Measurements from ENCODE around the gene ALK.

Gene ALK

DNA sequence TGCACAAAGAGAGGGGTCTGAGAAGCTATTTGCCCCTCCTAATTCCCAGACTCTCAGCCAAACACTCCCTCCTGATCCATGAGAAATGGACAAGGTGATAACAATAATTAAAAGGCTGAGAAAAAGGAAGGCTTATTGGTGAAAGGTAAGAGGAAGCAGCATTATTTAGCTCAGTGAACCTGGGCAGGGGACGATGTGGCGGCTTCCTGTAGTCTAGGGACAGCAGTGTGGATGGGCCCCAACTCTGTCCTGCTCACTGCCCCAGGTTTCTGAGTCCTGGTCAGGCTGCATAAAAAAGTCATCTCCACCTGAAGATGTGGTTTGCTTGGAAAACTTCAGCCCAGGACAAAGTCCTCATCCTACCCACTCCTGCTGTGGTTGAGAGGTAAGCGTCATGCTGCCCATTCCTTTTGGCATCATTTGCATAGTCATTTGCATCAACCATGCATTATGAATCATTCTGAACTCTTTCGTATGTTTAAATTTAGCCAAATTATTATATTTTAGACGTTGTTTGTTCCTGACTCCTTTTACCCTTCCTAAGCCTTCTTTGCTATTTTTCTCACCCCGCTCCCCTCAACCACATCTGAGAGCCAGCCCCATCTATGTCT lies 679.3 kb downstream of the ALK start:
- H3K36me3 ChIP-seq (ENCODE audit: control insufficient read depth, insufficient read depth, low read length), result no peaks in the 10 kb centered on the region
- WGBS, 2 experiments, result 96 to 97% methylated on average over 5 to 6 of the region's 6 CpGs
- H3K27ac ChIP-seq (ENCODE audit: insufficient read depth, low read depth, low read length, poor library complexity, severe bottlenecking), result no peak overlapping the region
- H3K27me3 ChIP-seq (ENCODE audit: control insufficient read depth, insufficient read depth, low read length, poor library complexity, severe bottlenecking), result no peaks in the 10 kb centered on the region
- no peak overlapping the region for H3K4me3 ChIP-seq (ENCODE audit: insufficient read depth, low read depth, low read length)
- no peaks in the 10 kb centered on the region for H3K9me3 ChIP-seq (ENCODE audit: control insufficient read depth, low read length)
- H3K4me1 ChIP-seq (ENCODE audit: control insufficient read depth, insufficient read depth, low read length), result no peaks in the 10 kb centered on the region

DNA sequence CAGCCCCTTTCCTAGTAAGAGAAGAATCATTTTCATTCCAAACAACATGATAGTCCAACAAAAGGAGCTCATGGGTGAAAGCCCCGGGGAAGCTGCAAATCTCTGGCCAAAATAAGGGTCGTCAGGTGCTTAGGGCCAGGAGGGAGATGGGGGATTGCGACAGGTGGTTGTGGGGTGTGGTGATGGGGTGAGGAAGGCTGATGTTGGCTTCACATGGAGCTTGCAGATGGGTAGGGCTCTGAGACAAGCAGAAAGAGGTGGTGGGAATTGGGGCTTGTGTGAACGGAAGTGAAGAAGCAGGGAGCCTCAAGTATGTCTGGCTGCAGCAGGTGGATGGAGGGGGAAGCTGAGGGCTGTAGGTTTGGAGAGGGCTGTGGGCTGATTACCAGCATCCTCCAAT lies 680.0 kb downstream of the ALK start:
- H3K36me3 ChIP-seq (ENCODE audit: control insufficient read depth, insufficient read depth, low read length), result no peaks in the 10 kb centered on the region
- no peaks in the 10 kb centered on the region for H3K27me3 ChIP-seq (ENCODE audit: control insufficient read depth, insufficient read depth, low read length, poor library complexity, severe bottlenecking)
- no peak overlapping the region for H3K4me3 ChIP-seq (ENCODE audit: insufficient read depth, low read depth, low read length)
- no peaks in the 10 kb centered on the region for H3K9me3 ChIP-seq (ENCODE audit: control insufficient read depth, low read length)
- 93 to 94% methylated on average over 4 of the region's 4 CpGs for WGBS, 2 experiments
- no peaks in the 10 kb centered on the region for H3K4me1 ChIP-seq (ENCODE audit: control insufficient read depth, insufficient read depth, low read length)
- no peak overlapping the region for H3K27ac ChIP-seq (ENCODE audit: insufficient read depth, low read depth, low read length, poor library complexity, severe bottlenecking)

DNA sequence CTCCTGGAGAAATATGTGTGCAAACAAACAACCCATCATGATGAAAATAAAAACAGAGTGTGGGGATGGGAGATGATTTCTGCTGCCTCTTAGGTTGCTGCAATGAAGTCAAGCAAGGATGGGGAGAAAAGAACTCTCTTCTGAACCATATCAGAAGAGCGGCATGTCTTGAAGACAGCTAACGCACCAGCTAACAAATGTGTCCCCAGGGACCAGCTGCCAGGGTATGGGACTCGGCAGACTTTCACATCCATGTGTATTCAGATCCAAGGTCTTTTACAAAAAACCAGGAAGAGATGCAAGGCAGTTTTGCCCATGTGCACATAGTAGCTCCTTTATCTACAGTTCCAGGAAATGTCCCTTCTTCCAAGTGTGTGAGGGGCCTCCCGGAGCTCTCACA lies 680.8 kb downstream of the ALK start:
- Histone ChIP-seq H3K4me1 (ENCODE audit: control insufficient read depth, insufficient read depth, low read length) (no peaks in the 10 kb centered on the region), H3K4me3 (ENCODE audit: insufficient read depth, low read depth, low read length) (no peak overlapping the region), H3K27ac (ENCODE audit: insufficient read depth, low read depth, low read length, poor library complexity, severe bottlenecking) (no peak overlapping the region), H3K9me3 (ENCODE audit: control insufficient read depth, low read length) (no peaks in the 10 kb centered on the region), H3K36me3 (ENCODE audit: control insufficient read depth, insufficient read depth, low read length) (no peaks in the 10 kb centered on the region), H3K27me3 (ENCODE audit: control insufficient read depth, insufficient read depth, low read length, poor library complexity, severe bottlenecking) (no peaks in the 10 kb centered on the region)
- WGBS, 2 experiments, result 93 to 98% methylated on average over 4 of the region's 4 CpGs

DNA sequence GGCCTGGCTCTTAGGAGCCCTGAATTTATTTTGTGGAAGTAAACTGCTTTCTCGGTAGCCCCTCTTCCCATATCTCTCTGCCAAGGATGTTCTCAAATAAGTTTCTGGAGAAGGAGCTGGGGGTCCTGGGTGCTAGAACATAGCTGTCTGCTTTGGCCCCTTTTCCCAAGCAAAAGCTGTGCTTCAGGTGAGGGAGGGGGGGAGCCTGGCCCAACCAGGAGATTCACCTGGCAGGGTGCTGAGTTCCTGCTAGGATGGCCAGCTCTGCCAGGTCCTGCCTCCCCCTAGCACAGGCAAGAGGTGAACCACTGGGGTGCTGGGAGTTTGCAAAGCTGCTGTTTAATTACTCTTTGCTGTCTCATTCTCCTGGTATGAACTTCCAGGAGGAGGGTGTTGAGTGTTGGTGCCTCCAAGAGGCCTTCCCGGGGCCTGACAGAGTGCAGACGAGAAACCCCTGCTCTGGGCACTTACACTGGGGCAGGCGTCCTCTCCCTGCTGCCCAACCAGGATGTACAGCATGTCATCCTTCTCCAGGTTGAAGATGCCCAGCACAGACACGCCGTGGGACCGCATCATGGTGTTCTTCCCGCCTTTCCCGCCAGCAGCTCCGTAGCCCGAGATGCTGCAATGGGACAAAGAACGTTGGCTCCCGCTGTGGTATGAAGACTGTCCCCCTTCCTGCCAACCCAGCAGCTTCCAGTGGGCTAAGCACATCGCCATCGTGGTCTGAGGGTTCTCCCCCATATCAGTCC lies 682.0 kb downstream of the ALK start:
- Histone ChIP-seq H3K4me1 (ENCODE audit: control insufficient read depth, insufficient read depth, low read length) (no peaks in the 10 kb centered on the region), H3K36me3 (ENCODE audit: control insufficient read depth, insufficient read depth, low read length) (no peaks in the 10 kb centered on the region), H3K4me3 (ENCODE audit: insufficient read depth, low read depth, low read length) (no peak overlapping the region), H3K27ac (ENCODE audit: insufficient read depth, low read depth, low read length, poor library complexity, severe bottlenecking) (no peak overlapping the region), H3K9me3 (ENCODE audit: control insufficient read depth, low read length) (no peaks in the 10 kb centered on the region), H3K27me3 (ENCODE audit: control insufficient read depth, insufficient read depth, low read length, poor library complexity, severe bottlenecking) (no peaks in the 10 kb centered on the region)
- 91 to 92% methylated on average over 15 of the region's 15 CpGs for WGBS, 2 experiments

DNA sequence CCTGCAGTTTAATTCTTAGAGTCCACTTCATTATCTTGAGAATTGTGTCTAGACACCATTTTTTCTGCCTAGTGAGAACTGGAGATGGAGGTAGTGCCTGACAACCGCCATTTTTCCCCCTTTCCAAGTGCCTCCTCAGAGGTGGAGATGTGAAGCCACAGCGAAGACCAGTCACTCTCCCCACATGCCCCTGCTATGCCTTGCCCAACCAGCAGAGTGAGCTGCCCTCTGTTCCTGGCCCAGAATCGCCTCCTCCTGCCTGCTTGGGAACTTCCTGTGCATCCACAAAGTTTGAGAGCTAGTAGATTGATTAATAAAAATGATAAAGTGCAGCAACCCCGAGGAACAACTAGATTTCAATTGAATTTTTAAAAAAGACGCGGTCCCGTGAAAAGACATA lies 682.9 kb downstream of the ALK start:
- Histone ChIP-seq H3K36me3 (ENCODE audit: control insufficient read depth, insufficient read depth, low read length) (no peaks in the 10 kb centered on the region), H3K27me3 (ENCODE audit: control insufficient read depth, insufficient read depth, low read length, poor library complexity, severe bottlenecking) (no peaks in the 10 kb centered on the region), H3K4me1 (ENCODE audit: control insufficient read depth, insufficient read depth, low read length) (no peaks in the 10 kb centered on the region), H3K27ac (ENCODE audit: insufficient read depth, low read depth, low read length, poor library complexity, severe bottlenecking) (no peak overlapping the region), H3K9me3 (ENCODE audit: control insufficient read depth, low read length) (no peaks in the 10 kb centered on the region), H3K4me3 (ENCODE audit: insufficient read depth, low read depth, low read length) (no peak overlapping the region)
- 73 to 76% methylated on average over 7 of the region's 7 CpGs for WGBS, 2 experiments

DNA sequence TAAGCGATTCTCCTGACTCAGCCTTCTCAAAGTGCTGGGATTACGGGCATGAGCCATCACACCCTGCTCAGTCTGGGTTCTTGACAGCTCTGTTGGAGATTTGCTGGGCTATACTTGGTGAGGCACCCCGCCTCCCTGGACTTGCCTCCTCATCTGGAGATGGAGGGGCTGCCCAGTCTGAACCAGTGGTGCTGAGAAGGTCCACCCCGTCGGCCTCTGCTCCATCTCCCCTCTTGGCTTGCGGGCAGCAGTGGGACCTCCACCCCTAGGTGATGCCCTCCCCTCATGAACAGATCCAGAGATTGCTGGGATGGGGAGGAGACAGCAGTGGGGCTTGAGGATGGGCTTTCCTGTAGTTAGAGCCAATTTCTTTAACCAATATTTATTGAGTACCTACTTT lies 685.3 kb downstream of the ALK start:
- WGBS, 2 experiments, result 94 to 95% methylated on average over 6 of the region's 6 CpGs
- no peak overlapping the region for H3K27ac ChIP-seq (ENCODE audit: insufficient read depth, low read depth, low read length, poor library complexity, severe bottlenecking)
- H3K27me3 ChIP-seq (ENCODE audit: control insufficient read depth, insufficient read depth, low read length, poor library complexity, severe bottlenecking), result no peaks in the 10 kb centered on the region
- H3K4me1 ChIP-seq (ENCODE audit: control insufficient read depth, insufficient read depth, low read length), result no peaks in the 10 kb centered on the region
- H3K4me3 ChIP-seq (ENCODE audit: insufficient read depth, low read depth, low read length), result no peak overlapping the region
- no peaks in the 10 kb centered on the region for H3K9me3 ChIP-seq (ENCODE audit: control insufficient read depth, low read length)
- H3K36me3 ChIP-seq (ENCODE audit: control insufficient read depth, insufficient read depth, low read length), result no peaks in the 10 kb centered on the region

GRCh38 chr2:29235411-29235810 lies 686.0 kb downstream of the ALK start:
- WGBS, 2 experiments, result 89 to 95% methylated on average over 3 of the region's 3 CpGs
- Histone ChIP-seq H3K4me3 (ENCODE audit: insufficient read depth, low read depth, low read length) (no peak overlapping the region), H3K9me3 (ENCODE audit: control insufficient read depth, low read length) (no peaks in the 10 kb centered on the region), H3K4me1 (ENCODE audit: control insufficient read depth, insufficient read depth, low read length) (no peaks in the 10 kb centered on the region), H3K27me3 (ENCODE audit: control insufficient read depth, insufficient read depth, low read length, poor library complexity, severe bottlenecking) (no peaks in the 10 kb centered on the region), H3K27ac (ENCODE audit: insufficient read depth, low read depth, low read length, poor library complexity, severe bottlenecking) (no peak overlapping the region), H3K36me3 (ENCODE audit: control insufficient read depth, insufficient read depth, low read length) (no peaks in the 10 kb centered on the region)

DNA sequence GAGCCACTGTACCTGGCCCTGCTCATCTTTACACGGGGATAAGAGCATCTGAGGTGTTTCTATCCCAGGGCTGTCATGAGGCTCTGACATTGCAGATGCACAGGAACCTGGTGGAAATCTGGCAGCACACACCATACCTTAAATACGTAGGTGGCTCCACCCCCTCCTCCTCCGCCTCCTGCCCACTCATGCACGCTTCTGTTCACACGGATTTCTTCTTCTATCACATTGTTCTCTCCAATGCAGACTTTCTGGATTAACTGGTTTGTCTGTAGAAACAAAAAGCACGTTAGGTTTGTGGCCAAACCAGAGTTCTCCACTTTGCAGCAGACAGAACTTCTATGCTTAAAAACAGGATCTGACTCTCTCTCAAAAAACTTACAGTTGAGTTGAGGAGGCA lies 688.0 kb downstream of the ALK start:
- 81 to 83% methylated on average over 6 of the region's 6 CpGs for whole genome bisulfite sequencing, 2 experiments
- no peaks in the 10 kb centered on the region for H3K9me3 ChIP-seq (ENCODE audit: control insufficient read depth, low read length)
- no peaks in the 10 kb centered on the region for H3K36me3 ChIP-seq (ENCODE audit: control insufficient read depth, insufficient read depth, low read length)
- H3K27ac ChIP-seq (ENCODE audit: insufficient read depth, low read depth, low read length, poor library complexity, severe bottlenecking), result no peak overlapping the region
- H3K4me1 ChIP-seq (ENCODE audit: control insufficient read depth, insufficient read depth, low read length), result no peaks in the 10 kb centered on the region
- no peak overlapping the region for H3K4me3 ChIP-seq (ENCODE audit: insufficient read depth, low read depth, low read length)
- H3K27me3 ChIP-seq (ENCODE audit: control insufficient read depth, insufficient read depth, low read length, poor library complexity, severe bottlenecking), result no peaks in the 10 kb centered on the region

GRCh38 chr2:29232041-29232440 lies 689.3 kb downstream of the ALK start:
- WGBS, 2 experiments, result 93 to 94% methylated on average over 14 of the region's 14 CpGs
- H3K27ac ChIP-seq (ENCODE audit: insufficient read depth, low read depth, low read length, poor library complexity, severe bottlenecking), result no peak overlapping the region

DNA sequence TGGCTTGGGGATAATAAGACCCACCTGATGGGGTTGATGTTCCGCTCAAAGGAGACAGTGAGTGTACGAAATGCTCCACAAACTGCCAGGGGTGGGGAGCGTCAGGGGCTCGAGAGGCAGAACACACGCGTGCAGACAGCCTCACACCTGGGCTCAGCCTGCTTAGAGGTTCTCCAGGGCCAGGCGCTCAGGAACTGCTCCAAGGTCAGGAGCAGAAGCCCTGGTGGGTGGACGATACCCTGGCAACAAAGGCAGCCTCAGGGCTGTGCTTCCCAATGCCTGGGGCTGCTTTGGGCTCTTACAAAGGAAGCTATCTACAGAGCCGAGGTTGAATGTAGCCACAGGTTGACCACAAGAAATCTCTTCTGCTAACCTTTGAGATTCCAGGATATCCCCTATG lies 691.7 kb downstream of the ALK start:
- WGBS, 2 experiments, result 92 to 95% methylated on average over 9 of the region's 9 CpGs
- H3K27me3 ChIP-seq (ENCODE audit: control insufficient read depth, insufficient read depth, low read length, poor library complexity, severe bottlenecking), result no peaks in the 10 kb centered on the region
- H3K27ac ChIP-seq (ENCODE audit: insufficient read depth, low read depth, low read length, poor library complexity, severe bottlenecking), result no peak overlapping the region
- no peaks in the 10 kb centered on the region for H3K9me3 ChIP-seq (ENCODE audit: control insufficient read depth, low read length)
- no peaks in the 10 kb centered on the region for H3K4me1 ChIP-seq (ENCODE audit: control insufficient read depth, insufficient read depth, low read length)
- no peak overlapping the region for H3K4me3 ChIP-seq (ENCODE audit: insufficient read depth, low read depth, low read length)
- H3K36me3 ChIP-seq (ENCODE audit: control insufficient read depth, insufficient read depth, low read length), result no peaks in the 10 kb centered on the region

More at GRCh38 chr2:29232041-29232440, 689.3 kb downstream of the ALK start:
- Histone ChIP-seq H3K4me3 (ENCODE audit: insufficient read depth, low read depth, low read length) (no peak overlapping the region), H3K4me1 (ENCODE audit: control insufficient read depth, insufficient read depth, low read length) (no peaks in the 10 kb centered on the region), H3K9me3 (ENCODE audit: control insufficient read depth, low read length) (no peaks in the 10 kb centered on the region), H3K27me3 (ENCODE audit: control insufficient read depth, insufficient read depth, low read length, poor library complexity, severe bottlenecking) (no peaks in the 10 kb centered on the region), H3K36me3 (ENCODE audit: control insufficient read depth, insufficient read depth, low read length) (no peaks in the 10 kb centered on the region)

Data from ectodermal cell (in vitro differentiated cells).